Fibroblast of lung (primary cell): ENCODE measurements around the gene CRYBG1. TPM values are rescaled to one million over a fixed set of nuclear protein-coding genes. Genes with fewer than 3 reads are reported as not detected.

ENCODE experiments used
- DNase-seq, 2 donors: peaks; one replicate each; pipeline versions ENCODE4 v3.0.0 to v3.0.0-alpha.2; 2010; ENCODE audit warnings: low read depth in 2 of 2
- H2AFZ ChIP-seq: 2 replicates; pipeline ENCODE4 v1.5.1; 2012; ENCODE audit warnings: low read length, control low read depth, inconsistent platforms
- H3K27ac ChIP-seq: 2 replicates; pipeline ENCODE4 v1.5.1; 2011; ENCODE audit warnings: low read length, control low read depth; ENCODE audit not compliant: insufficient read depth
- H3K27me3 ChIP-seq: 2 replicates; pipeline ENCODE4 v1.5.1; 2011; ENCODE audit warnings: mild to moderate bottlenecking, low read length; ENCODE audit not compliant: control insufficient read depth, insufficient read depth
- H3K36me3 ChIP-seq: 2 replicates; pipeline ENCODE4 v1.5.1; 2011; ENCODE audit warnings: low read length; ENCODE audit not compliant: control insufficient read depth, insufficient read depth
- H3K4me1 ChIP-seq: 2 replicates; pipeline ENCODE4 v1.5.1; 2011; ENCODE audit warnings: low read length; ENCODE audit not compliant: control insufficient read depth, insufficient read depth; ENCODE audit errors: extremely low read depth
- H3K4me2 ChIP-seq: 2 replicates; pipeline ENCODE4 v1.5.1; 2011; ENCODE audit warnings: low read length, control low read depth; ENCODE audit not compliant: insufficient read depth; ENCODE audit errors: extremely low read depth
- H3K4me3 ChIP-seq, 4 experiments: fragments of 200-600 bp in 1 of 4; sonication (generic) in 1 of 4; replicated peaks in 1 of 4; 2 replicates each; pipeline ENCODE4 v1.5.1; 2011 to 2016; ENCODE audit warnings: low read length in 4 of 4, low read depth in 3 of 4, mild to moderate bottlenecking in 3 of 4, control low read depth in 2 of 4, inconsistent platforms in 1 of 4, mixed read lengths in 1 of 4; ENCODE audit not compliant: insufficient read depth in 1 of 4; ENCODE audit errors: control extremely low read depth in 1 of 4
- H3K79me2 ChIP-seq: 2 replicates; pipeline ENCODE4 v1.5.1; 2012; ENCODE audit warnings: mild to moderate bottlenecking, low read length, inconsistent platforms; ENCODE audit not compliant: control insufficient read depth, insufficient read depth
- H3K9ac ChIP-seq: 2 replicates; pipeline ENCODE4 v1.5.1; 2011; ENCODE audit warnings: mild to moderate bottlenecking, low read length, control low read depth; ENCODE audit not compliant: insufficient read depth
- H3K9me3 ChIP-seq: 2 replicates; pipeline ENCODE4 v1.5.1; 2012; ENCODE audit warnings: low read depth, low read length; ENCODE audit not compliant: control insufficient read depth, insufficient read depth
- H4K20me1 ChIP-seq: 2 replicates; pipeline ENCODE4 v1.5.1; 2011; ENCODE audit warnings: low read length; ENCODE audit not compliant: control insufficient read depth, insufficient read depth; ENCODE audit errors: extremely low read depth
- CTCF ChIP-seq, 2 donors: IDR thresholded peaks in 1 of 2; conservative IDR thresholded peaks in 1 of 2; 1 replicate in 1 of 2; 2 replicates in 1 of 2; pipeline ENCODE4 v1.5.1; 2011 to 2012; ENCODE audit warnings: low read length in 2 of 2, control low read depth in 1 of 2, inconsistent platforms in 1 of 2, low read depth in 1 of 2, mild to moderate bottlenecking in 1 of 2
- EZH2 ChIP-seq: IDR thresholded peaks from 2 replicates; pipeline ENCODE4 v1.5.1; 2012; ENCODE audit warnings: low read length, control low read depth, mild to moderate bottlenecking; ENCODE audit errors: missing control alignments
- polyA plus RNA-seq, 2 donors: library from polyadenylated mRNA; depleted of rRNA in 1 of 2; stranded (reverse) in 1 of 2; unstranded in 1 of 2; fragments of >200 nt; gene quantifications; 2 replicates each; pipeline ENCODE4 v1.2.1, GENCODE V29; 2011 to 2012; ENCODE audit warnings: missing spikeins in 1 of 2
- total RNA-seq: library from RNA; depleted of rRNA; stranded (reverse); fragments of >200 nt; gene quantifications from 2 replicates; pipeline ENCODE4 v1.2.1, GENCODE V29; 2014

The CRYBG1 gene
- total and polyA plus RNA-seq, 2 donors (not counting 1 experiment from before 2014, with no cell fraction given), result 4.3 to 10.1 TPM

GRCh38 chr6:106372838-106373501 lies 12.5 kb downstream of the CRYBG1 start:
- H3K27ac ChIP-seq, result no peak overlapping the region
- TF ChIP-seq EZH2 (no peak), CTCF (conservative IDR thresholded peaks at IDR 0.05 in 1 of 2, IDR thresholded peaks at IDR 0.05 in 1 of 2; ENCODE audit: low read depth in 1 of 2, low read length in 2 of 2) (no peak)

GRCh38 chr6:106373502-106374239 lies 13.2 kb downstream of the CRYBG1 start:
- Histone ChIP-seq H3K9ac (no peak overlapping the region), H3K27ac (no peak overlapping the region), H3K4me2 (no peak overlapping the region), H3K4me1 (no peaks in the 10 kb centered on the region), H4K20me1 (no peaks in the 10 kb centered on the region), H3K4me3 (no peak overlapping the region), H3K36me3 (no peaks in the 10 kb centered on the region), H3K9me3 (no peaks in the 10 kb centered on the region), H3K79me2 (no peaks in the 10 kb centered on the region), H2AFZ (no peak overlapping the region), H3K27me3 (no peaks in the 10 kb centered on the region)
- DNase-seq, result no peak
- no peak for TF ChIP-seq EZH2
- TF ChIP-seq CTCF (conservative IDR thresholded peaks at IDR 0.05 in 1 of 2, IDR thresholded peaks at IDR 0.05 in 1 of 2; ENCODE audit: low read depth in 1 of 2, low read length in 2 of 2), result no peak

More at GRCh38 chr6:106372838-106373501, 12.5 kb downstream of the CRYBG1 start:
- H2AFZ ChIP-seq, result no peak overlapping the region
- H3K36me3 ChIP-seq, result no peaks in the 10 kb centered on the region
- H3K79me2 ChIP-seq, result no peaks in the 10 kb centered on the region
- H3K9me3 ChIP-seq, result no peaks in the 10 kb centered on the region
- no peak overlapping the region for H3K9ac ChIP-seq
- H3K27me3 ChIP-seq, result no peaks in the 10 kb centered on the region
- no peak for DNase-seq
- H3K4me2 ChIP-seq, result no peak overlapping the region
- no peaks in the 10 kb centered on the region for H4K20me1 ChIP-seq
- H3K4me1 ChIP-seq, result no peaks in the 10 kb centered on the region
- H3K4me3 ChIP-seq, result no peak overlapping the region

- Histone ChIP-seq H2AFZ (no peak overlapping the region), H3K4me2 (no peak overlapping the region), H4K20me1 (no peaks in the 10 kb centered on the region), H3K4me1 (no peaks in the 10 kb centered on the region), H3K4me3 (no peak overlapping the region), H3K9me3 (no peaks in the 10 kb centered on the region), H3K36me3 (no peaks in the 10 kb centered on the region), H3K79me2 (no peaks in the 10 kb centered on the region), H3K9ac (no peak overlapping the region), H3K27me3 (no peaks in the 10 kb centered on the region), H3K27ac (no peak overlapping the region)
- DNase-seq, result peak; percentile 7 to 69
- no peak for TF ChIP-seq EZH2
- no peak for TF ChIP-seq CTCF (conservative IDR thresholded peaks at IDR 0.05 in 1 of 2, IDR thresholded peaks at IDR 0.05 in 1 of 2; ENCODE audit: low read depth in 1 of 2, low read length in 2 of 2)
Observed at GRCh38 chr6:106377061-106377540, 16.6 kb downstream of the CRYBG1 start.
